Stromal cell of bone marrow (primary cell): Measurements from ENCODE around the gene CDCA7L.
"Not testable (repeated sequence)": the region's sequence is repeated elsewhere in the genome, so short reads cannot be mapped to it uniquely, and the experiment has no call there.

Source experiments
- DNase-seq: peaks from one replicate; pipeline ENCODE4 v3.0.0-alpha.2; 2012; ENCODE audit warnings: low read depth

CDCA7L gene

DNA sequence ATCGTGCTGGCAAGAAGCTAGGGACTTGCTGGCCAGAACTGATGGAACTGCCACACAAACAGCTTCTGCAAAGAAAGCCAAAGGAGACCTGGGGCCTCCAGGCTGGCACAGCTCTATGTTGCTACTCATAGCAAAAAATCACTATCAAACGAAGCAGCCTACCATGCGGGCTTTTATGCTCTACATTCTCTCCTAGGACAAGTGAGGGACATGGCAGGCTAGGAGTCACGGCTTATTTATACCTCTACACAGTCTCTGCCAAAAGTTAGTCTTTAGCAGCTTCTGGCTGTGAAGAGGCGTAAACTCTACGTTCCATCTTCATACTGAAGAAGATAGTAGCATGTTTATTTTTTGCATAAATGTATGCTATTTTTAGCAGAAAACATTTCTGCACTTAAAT, 35.4 kb downstream of the CDCA7L start:
- DNase-seq: no peak

DNA sequence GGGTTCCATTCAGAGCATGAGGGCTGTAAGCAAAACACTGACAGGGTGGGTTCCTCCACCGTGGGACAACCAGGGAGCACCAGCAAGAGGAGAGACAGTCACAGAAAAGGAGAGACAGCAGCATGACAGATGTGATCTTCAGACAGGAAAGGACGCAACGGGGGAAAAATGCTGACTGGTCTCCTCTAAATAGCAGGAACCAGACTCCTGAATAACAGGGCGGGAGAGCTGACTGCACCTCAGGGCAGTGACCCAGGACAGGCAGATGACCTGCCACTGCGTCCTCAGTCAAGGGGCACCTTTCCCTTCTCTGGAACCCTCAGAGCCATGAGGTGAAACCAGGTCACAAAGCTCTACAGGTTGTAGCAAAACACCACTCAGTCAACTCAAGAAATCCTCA, 37.0 kb downstream of the CDCA7L start:
- DNase-seq: no peak

GRCh38 chr7:21903020-21903786, 42.5 kb downstream of the CDCA7L start:
- DNase-seq: peak; percentile 16

DNA sequence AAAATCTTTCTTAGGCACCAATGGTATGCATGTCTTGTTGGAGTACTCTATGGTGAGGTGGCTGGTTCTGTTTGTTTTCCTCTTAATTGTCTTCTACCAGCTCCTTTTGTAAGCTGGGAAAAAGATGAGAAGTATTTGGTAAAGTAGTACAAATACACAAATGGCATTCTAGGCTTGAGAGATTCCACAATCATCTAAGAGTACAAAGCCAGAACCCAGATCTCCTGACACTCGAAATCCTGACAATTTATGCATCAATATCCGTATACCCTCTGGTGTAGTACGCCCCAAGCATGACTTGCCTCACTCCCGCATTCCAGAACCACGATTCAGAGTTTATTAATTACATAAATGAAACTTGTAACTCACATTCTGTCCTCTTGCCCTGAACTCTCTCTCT, 43.5 kb downstream of the CDCA7L start:
- no peak for DNase-seq

DNA sequence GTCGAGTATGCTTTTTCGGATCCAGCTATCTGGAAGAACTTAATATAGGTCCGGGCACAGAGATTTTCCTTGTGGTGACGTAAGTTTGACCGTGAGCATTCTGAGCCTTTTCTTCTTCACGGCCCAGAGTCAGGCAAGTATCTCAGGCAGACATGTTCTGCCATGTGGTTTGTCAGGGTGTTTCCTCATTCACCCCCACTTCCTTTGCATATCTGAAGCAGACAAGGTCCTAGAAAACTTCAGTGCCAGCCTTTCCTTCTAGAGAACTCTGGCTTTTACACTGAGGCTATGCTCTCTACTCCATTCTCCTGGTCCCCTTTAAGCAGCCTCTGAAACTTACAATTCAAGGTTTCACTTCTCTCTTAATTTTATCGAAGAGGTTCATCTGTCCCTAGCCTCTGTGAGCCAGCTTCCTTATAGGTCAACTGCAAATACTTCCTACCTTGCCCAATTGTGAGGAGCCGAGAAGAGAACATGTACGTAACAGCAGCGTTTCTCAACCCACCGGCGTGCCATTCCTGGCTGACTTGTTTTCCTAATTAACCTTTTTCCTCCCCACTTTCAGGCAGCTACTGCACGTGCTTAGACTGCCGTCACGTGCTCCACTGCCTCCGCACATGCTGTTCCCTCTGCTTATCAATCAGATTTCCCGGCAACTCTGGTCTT, 47.3 kb downstream of the CDCA7L start:
- no peak for DNase-seq

GRCh38 chr7:21893401-21893800, 52.3 kb downstream of the CDCA7L start:
- DNase-seq: no peak

DNA sequence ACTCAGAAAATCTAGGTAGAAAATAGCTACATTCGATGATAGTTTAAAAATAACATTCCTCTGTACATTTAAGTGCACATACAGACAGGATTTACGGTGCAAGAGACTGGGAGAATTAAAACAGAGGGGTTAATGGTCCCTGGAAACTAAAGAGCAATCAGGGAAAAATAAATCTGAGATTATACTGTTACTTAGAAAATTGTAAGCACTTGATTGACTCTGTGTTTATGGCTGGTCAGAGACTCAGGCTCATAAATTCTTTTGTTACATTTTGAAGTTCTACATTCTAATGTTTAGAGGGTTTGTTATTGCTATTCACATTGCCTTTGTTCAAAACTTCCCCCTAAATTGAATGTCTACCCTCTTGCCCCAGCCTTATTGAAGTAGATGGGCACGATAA, 54.4 kb downstream of the CDCA7L start:
- no peak for DNase-seq

- no peak for DNase-seq
Observed at GRCh38 chr7:21887779-21888178, 57.9 kb downstream of the CDCA7L start.

DNA sequence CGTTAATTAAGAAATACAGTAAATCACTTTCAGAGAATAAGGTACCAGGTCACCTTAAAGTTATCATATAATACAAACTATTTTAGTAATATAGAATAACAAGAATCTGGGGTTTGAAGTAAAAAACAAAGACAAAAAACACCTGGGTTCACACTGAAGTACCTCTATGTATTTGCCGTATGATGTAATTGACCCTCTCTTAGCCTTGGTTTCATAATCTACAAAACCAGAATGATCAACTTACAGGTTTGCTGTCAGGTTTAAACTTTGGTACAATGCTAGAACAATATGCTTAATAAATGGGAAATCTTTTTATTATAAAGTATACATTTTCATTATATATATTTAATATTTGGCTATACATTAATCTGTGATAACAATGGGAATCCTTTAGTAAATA, 58.3 kb downstream of the CDCA7L start:
- no peak for DNase-seq

- DNase-seq: no peak
Observed at GRCh38 chr7:21886396-21886795, 59.3 kb downstream of the CDCA7L start.

- no peak for DNase-seq
Observed at GRCh38 chr7:21884496-21884895, 61.2 kb downstream of the CDCA7L start.

DNA sequence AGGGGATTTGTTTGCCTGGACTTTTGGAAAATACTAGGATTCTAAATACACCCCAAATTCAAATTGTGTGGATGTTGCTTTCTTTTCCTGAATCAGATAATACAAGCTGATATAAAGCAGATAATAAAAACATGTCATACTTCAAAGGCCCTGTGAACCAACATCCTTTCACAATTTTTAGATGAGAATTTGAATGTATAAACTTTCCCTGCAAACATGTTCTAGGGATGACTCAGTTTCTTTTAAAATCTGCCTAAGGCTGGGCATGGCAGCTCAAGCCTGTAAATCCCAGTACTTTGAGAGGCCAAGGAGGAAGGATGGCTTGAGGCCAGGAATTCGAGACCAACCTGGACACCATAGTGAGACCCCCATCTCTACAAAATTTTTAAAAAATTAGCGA, 62.2 kb downstream of the CDCA7L start:
- not testable (repeated sequence) for DNase-seq

DNA sequence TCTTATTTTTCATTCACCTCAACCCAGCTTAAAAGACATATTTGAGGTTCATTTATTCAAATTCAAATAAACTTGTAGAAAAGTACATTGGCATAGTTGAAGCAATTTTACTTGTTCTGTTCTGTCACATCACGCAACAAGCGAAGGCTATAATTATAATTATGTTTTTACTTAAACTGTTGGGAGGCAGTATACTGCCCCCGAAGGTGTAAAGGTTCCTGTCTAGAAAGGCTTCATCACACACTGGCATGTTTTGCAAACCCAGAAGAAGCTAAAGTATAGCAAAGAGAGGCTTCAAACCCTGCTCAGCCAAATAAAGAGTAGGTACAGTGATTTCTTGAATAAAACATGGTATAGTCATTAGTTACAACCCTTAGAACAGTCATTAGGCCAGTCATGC, 62.6 kb downstream of the CDCA7L start:
- no peak for DNase-seq

GRCh38 chr7:21869785-21870402, 75.8 kb downstream of the CDCA7L start:
- DNase-seq: no peak

DNA sequence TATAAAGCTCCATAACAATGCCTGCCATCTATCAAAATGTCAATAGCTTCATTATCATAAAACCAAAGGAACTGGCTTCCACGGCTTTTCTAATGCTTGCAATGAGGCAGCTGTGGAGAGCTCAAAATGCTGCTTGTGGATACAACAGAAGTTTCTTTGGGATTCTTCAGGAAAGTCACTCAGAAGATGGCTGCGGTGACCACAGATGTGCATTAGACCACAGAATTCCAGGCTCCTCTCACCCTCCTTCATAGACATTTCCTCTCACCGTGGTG, 77.2 kb downstream of the CDCA7L start:
- no peak for DNase-seq

GRCh38 chr7:21867816-21868575, 77.7 kb downstream of the CDCA7L start:
- DNase-seq: no peak

GRCh38 chr7:21867226-21867625, 78.5 kb downstream of the CDCA7L start:
- no peak for DNase-seq

DNA sequence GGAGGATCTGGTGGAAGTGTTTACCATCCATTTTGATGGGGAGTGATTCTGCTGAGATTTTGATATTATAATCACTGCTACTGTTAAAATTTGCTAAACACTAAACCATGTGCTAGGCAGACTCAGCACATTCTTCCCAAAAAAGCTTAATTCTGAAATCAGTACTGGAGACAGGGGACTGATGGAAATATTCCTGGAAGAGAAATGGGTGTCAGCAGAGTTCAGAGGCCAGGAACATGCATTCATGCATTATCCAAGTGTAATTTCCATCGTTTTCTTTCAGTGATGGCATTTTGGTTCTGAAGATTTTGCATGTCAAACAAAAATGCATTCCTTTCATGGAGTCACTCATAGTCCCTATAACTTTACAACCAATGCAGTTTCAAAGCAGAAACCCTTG, 79.0 kb downstream of the CDCA7L start:
- DNase-seq: no peak

DNA sequence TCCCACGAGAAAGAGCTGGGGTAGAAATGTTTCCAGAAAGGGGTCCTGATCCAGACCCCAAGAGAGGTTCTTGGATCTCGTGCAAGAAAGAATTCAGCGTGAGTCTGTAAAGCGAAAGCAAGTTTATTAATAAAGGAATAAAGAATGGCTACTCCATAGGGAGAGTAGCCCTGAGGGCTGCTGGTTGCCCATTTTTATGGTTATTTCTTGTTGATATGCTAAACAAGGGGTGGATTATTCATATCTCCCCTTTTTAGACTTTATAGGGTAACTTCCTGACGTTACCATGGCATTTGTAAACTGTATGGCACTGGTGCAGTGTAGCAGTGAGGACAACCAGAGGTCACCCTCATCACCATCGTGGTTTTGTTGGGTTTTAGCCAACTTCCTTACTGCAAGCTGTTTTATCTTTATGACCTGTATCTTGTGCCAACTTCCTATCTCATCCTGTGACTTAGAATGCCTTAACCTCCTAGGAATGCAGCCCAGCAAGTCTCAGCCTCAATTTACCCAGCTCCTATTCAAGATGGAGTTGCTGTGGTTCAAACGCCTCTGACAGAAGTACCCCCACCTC, 80.0 kb downstream of the CDCA7L start:
- DNase-seq: not testable (repeated sequence)

DNA sequence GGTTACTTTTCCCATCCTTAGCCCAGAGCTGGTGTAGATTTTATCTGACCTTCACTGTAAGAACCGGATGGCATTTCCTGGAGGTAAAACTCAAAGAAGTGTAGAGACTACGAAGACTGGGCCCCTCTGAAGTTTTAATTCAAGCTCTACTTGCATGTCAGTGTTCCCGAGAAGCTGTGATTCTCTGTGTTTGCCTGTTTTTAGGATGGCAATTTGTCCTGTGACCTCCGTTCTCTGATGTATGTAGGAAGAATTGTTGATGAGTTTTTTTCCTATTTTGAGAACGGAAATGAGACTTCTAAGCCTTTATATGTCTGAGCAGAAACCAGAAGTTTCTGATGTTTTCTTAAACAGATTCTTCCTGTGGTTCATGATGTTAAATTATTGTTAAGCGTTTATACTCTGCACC, 94.1 kb downstream of the CDCA7L start:
- no peak for DNase-seq
